Neutrophil (primary cell): ENCODE measurements around the gene ZNHIT3.

Experiments
- H3K27ac ChIP-seq: fragments of 200-600 bp; sonication (generic); 2 replicates; pipeline ENCODE4 v1.5.1; 2016; ENCODE audit warnings: mild to moderate bottlenecking, moderate library complexity
- H3K27me3 ChIP-seq: fragments of 200-600 bp; sonication (generic); 2 replicates; pipeline ENCODE4 v1.6.0; 2016; ENCODE audit warnings: mild to moderate bottlenecking
- H3K36me3 ChIP-seq: fragments of 200-600 bp; sonication (generic); 2 replicates; pipeline ENCODE4 v1.5.1; 2017
- H3K4me1 ChIP-seq, 2 experiments: fragments of 200-600 bp in 1 of 2; sonication (generic) in 1 of 2; 1 replicate in 1 of 2; 2 replicates in 1 of 2; pipeline versions ENCODE4 v1.5.1 to v1.6.1; 2013 to 2016; ENCODE audit warnings: low read depth in 1 of 2, low read length in 1 of 2, mild to moderate bottlenecking in 1 of 2, moderate library complexity in 1 of 2; ENCODE audit not compliant: control insufficient read depth in 1 of 2, insufficient read depth in 1 of 2
- H3K4me3 ChIP-seq, 2 experiments: fragments of 200-600 bp in 1 of 2; sonication (generic) in 1 of 2; 1 replicate in 1 of 2; 2 replicates in 1 of 2; pipeline ENCODE4 v1.5.1; 2013 to 2016; ENCODE audit warnings: low read depth in 1 of 2, low read length in 1 of 2, mild to moderate bottlenecking in 1 of 2, moderate library complexity in 1 of 2
- H3K9me3 ChIP-seq: fragments of 200-600 bp; sonication (generic); 2 replicates; pipeline ENCODE4 v1.5.1; 2016
- TF ChIP-seq, protein P1 (sequence below): fragments of 200-600 bp; sonication (generic); IDR thresholded peaks from 2 replicates; pipeline ENCODE4 v1.5.1; 2016; ENCODE audit warnings: antibody characterized with exemption

ZNHIT3 gene

DNA sequence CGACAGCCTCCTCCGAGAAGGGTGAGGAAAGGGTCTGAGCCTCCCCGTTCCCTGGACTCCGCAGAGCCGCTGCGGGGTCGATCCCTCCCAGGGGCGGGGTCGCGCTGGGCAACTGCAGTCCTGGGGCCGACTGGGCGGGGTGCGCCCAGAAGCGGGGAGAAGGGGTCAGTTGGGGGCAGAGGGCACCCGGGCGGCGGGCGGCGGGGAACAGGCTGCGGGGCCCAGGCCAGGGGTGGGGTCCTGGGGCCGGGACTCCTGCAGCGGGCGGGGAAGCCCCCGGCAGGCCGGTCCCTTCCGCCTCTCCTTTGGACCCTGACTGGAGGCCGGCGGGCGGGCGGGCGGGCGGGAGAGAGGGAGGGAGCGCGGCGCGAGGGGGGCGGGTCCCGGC is 58.6 kb downstream of the ZNHIT3 start:
- no peaks in the 10 kb centered on the region for H3K27me3 ChIP-seq
- H3K4me3 ChIP-seq, result peak overlapping the region; percentile 93 to 99
- H3K4me1 ChIP-seq, result peaks cover 51 to 56% of the 10 kb centered on the region in 2 experiments
- H3K9me3 ChIP-seq, result no peaks in the 10 kb centered on the region
- H3K27ac ChIP-seq, result peak overlapping the region; percentile 100
- peaks cover 3% of the 10 kb centered on the region for H3K36me3 ChIP-seq
- TF ChIP-seq, protein P1, sequence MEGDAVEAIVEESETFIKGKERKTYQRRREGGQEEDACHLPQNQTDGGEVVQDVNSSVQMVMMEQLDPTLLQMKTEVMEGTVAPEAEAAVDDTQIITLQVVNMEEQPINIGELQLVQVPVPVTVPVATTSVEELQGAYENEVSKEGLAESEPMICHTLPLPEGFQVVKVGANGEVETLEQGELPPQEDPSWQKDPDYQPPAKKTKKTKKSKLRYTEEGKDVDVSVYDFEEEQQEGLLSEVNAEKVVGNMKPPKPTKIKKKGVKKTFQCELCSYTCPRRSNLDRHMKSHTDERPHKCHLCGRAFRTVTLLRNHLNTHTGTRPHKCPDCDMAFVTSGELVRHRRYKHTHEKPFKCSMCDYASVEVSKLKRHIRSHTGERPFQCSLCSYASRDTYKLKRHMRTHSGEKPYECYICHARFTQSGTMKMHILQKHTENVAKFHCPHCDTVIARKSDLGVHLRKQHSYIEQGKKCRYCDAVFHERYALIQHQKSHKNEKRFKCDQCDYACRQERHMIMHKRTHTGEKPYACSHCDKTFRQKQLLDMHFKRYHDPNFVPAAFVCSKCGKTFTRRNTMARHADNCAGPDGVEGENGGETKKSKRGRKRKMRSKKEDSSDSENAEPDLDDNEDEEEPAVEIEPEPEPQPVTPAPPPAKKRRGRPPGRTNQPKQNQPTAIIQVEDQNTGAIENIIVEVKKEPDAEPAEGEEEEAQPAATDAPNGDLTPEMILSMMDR, result no peak
